ENCODE measurements around the gene SERGEF. TPM values are rescaled to one million over a fixed set of nuclear protein-coding genes. Genes with fewer than 3 reads are reported as not detected.

Gene SERGEF
- total and polyA plus RNA-seq, 2 of the 13 experiments (the other 11 are each of a cell fraction or from before 2014, with no cell fraction given) = 54.5 to 114 TPM

DNA sequence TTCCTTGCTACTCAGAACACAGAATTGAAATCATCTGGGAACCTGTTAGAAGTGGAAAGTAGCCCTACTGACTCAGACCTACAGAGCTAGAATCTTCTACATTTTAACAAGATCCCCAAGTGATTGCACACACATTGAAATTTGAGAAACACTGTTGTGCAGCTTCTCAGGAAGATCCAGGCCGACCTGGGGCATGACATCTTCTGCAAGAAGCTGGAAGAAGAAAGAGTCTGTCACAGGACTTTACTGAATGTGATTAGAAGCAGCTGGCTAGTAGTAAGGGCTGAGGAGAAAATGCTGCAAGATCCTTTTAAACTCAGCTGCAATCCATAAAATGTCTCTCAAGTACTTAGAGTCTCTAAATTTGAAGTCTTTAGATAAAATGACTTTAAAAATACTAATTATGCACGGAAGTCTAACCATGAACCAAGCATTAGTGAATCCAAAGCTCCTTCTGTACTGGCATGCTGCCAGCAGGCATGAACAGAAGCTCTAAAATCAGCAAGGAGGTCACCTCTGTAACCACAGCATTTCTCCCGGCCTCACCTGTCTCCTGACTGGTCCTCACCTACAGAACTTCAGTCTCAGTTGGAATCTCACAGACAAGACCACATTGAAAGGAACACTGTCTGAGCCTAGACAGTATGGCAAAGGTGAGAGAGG, 85.0 kb downstream of the SERGEF start:
- no peak overlapping the region for H3K9ac ChIP-seq (ENCODE audit: insufficient read depth, low read depth, low read length)
- no peaks in the 10 kb centered on the region for H4K20me1 ChIP-seq (ENCODE audit: insufficient read depth, low read length)
- WGBS (ENCODE audit: low lambda C conversion rate) = 95% methylated on average over 3 of the region's 3 CpGs
- ATAC-seq (no peak), FAIRE-seq (no peak), DNase-seq (ENCODE audit: low spot score) (no peak)
- no peak overlapping the region for H3K4me2 ChIP-seq (ENCODE audit: low read depth, low read length)
- ChIA-PET POLR2A (no interaction called here), CTCF (ENCODE audit: low intra/inter-chr PET ratio, low total read pairs) (no interaction called here)
- H2AFZ ChIP-seq (ENCODE audit: low read length) = no peak overlapping the region
- H3K79me2 ChIP-seq (ENCODE audit: insufficient read depth, low read length) = peaks cover 2% of the 10 kb centered on the region
- no TSS peak for BruUV-seq (replicated peaks)
- H3K27me3 ChIP-seq (ENCODE audit: control insufficient read depth in 1 of 2, insufficient read depth in 2 of 2, low read length in 2 of 2) = no peaks in the 10 kb centered on the region
- H3K27ac ChIP-seq (ENCODE audit: extremely low read length, insufficient read depth, low read length) = no peak overlapping the region
- no peaks in the 10 kb centered on the region for H3K9me3 ChIP-seq (ENCODE audit: low read length)
- intact Hi-C loops (cut with micrococcal nuclease; ENCODE audit: unreplicated experiment) = no loop called here
- TF ChIP-seq JUND (CRISPR knock-in tag; IDR thresholded peaks at IDR 0.05) = no peak
- no peak for TF ChIP-seq ZNF432 (CRISPR knock-in tag; IDR thresholded peaks at IDR 0.05; ENCODE audit: borderline replicate concordance)
- no peak for TF ChIP-seq ZNF547 (CRISPR knock-in tag; IDR thresholded peaks at IDR 0.05)
- TF ChIP-seq ZNF367 (CRISPR knock-in tag; IDR thresholded peaks at IDR 0.05; ENCODE audit: borderline replicate concordance) = no peak
- no peak for TF ChIP-seq SIN3B (IDR thresholded peaks at IDR 0.05; ENCODE audit: low read length)
- TF ChIP-seq, protein P1, sequence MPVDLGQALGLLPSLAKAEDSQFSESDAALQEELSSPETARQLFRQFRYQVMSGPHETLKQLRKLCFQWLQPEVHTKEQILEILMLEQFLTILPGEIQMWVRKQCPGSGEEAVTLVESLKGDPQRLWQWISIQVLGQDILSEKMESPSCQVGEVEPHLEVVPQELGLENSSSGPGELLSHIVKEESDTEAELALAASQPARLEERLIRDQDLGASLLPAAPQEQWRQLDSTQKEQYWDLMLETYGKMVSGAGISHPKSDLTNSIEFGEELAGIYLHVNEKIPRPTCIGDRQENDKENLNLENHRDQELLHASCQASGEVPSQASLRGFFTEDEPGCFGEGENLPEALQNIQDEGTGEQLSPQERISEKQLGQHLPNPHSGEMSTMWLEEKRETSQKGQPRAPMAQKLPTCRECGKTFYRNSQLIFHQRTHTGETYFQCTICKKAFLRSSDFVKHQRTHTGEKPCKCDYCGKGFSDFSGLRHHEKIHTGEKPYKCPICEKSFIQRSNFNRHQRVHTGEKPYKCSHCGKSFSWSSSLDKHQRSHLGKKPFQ (CRISPR knock-in tag; IDR thresholded peaks at IDR 0.05; ENCODE audit: insufficient replicate concordance) = no peak
- no peak for TF ChIP-seq ZNF468 (CRISPR knock-in tag; IDR thresholded peaks at IDR 0.05)
- TF ChIP-seq ZNF230 (CRISPR knock-in tag; IDR thresholded peaks at IDR 0.05) = no peak
- TF ChIP-seq CENPX (CRISPR knock-in tag; IDR thresholded peaks at IDR 0.05) = no peak
- TF ChIP-seq, protein P2, sequence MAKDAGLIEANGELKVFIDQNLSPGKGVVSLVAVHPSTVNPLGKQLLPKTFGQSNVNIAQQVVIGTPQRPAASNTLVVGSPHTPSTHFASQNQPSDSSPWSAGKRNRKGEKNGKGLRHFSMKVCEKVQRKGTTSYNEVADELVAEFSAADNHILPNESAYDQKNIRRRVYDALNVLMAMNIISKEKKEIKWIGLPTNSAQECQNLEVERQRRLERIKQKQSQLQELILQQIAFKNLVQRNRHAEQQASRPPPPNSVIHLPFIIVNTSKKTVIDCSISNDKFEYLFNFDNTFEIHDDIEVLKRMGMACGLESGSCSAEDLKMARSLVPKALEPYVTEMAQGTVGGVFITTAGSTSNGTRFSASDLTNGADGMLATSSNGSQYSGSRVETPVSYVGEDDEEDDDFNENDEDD (CRISPR knock-in tag; IDR thresholded peaks at IDR 0.05; ENCODE audit: borderline replicate concordance) = no peak
- no peak for TF ChIP-seq HMGXB4 (CRISPR knock-in tag; IDR thresholded peaks at IDR 0.05; ENCODE audit: borderline replicate concordance in 1 of 2, low read depth in 1 of 2)
- no peak for TF ChIP-seq ZNF883 (CRISPR knock-in tag; IDR thresholded peaks at IDR 0.05; ENCODE audit: not compliant biosample characterization)
- TF ChIP-seq, protein P3, sequence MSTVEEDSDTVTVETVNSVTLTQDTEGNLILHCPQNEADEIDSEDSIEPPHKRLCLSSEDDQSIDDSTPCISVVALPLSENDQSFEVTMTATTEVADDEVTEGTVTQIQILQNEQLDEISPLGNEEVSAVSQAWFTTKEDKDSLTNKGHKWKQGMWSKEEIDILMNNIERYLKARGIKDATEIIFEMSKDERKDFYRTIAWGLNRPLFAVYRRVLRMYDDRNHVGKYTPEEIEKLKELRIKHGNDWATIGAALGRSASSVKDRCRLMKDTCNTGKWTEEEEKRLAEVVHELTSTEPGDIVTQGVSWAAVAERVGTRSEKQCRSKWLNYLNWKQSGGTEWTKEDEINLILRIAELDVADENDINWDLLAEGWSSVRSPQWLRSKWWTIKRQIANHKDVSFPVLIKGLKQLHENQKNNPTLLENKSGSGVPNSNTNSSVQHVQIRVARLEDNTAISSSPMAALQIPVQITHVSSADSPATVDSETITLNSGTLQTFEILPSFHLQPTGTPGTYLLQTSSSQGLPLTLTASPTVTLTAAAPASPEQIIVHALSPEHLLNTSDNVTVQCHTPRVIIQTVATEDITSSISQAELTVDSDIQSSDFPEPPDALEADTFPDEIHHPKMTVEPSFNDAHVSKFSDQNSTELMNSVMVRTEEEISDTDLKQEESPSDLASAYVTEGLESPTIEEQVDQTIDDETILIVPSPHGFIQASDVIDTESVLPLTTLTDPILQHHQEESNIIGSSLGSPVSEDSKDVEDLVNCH (CRISPR knock-in tag; IDR thresholded peaks at IDR 0.05) = no peak
- TF ChIP-seq ZSCAN30 (CRISPR knock-in tag; IDR thresholded peaks at IDR 0.05) = no peak
- TF ChIP-seq RAD51 (IDR thresholded peaks at IDR 0.05; ENCODE audit: borderline replicate concordance) = no peak
- no peak for TF ChIP-seq ZNF383 (CRISPR knock-in tag; IDR thresholded peaks at IDR 0.05; ENCODE audit: borderline replicate concordance)
- no peak overlapping the region for H3K4me3 ChIP-seq (replicated peaks in 1 of 3; ENCODE audit: insufficient read depth in 1 of 3, low read depth in 2 of 3, low read length in 3 of 3)
- in situ Hi-C loops (cut with HindIII; ENCODE audit: extremely low pct_ligation_motif_present, low pct_unique_long_range_greater_than_20kb) = no loop called here
- peaks cover 13% of the 10 kb centered on the region for H3K4me1 ChIP-seq (ENCODE audit: insufficient read depth, low read length)
- peaks cover 20 to 71% of the 10 kb centered on the region in 2 experiments for H3K36me3 ChIP-seq (replicated peaks in 1 of 2; ENCODE audit: control insufficient read depth in 1 of 2, insufficient read depth in 2 of 2, low read length in 2 of 2)
